Hair follicular keratinocyte (primary cell): ENCODE results near the gene COL17A1. TPM values are rescaled to one million over a fixed set of nuclear protein-coding genes. Genes with fewer than 3 reads are reported as not detected.

Source experiments
- total RNA-seq: library from RNA; depleted of rRNA; stranded (reverse); fragments of >200 nt; gene quantifications from 2 replicates; pipeline ENCODE4 v1.2.3, GENCODE V29; 2015

Gene COL17A1
- total RNA-seq, result 971 and 1,665 TPM in 2 replicates

GRCh38 chr10:104085801-104086400 lies at the start of gene COL17A1:
Gene COL17A1, minus strand, starts transcription at chr10:104085880. Its CDS starts 5,207 bp downstream, at chr10:104080673.

GRCh38 chr10:104121485-104122224 lies 36.0 kb upstream of the COL17A1 start, which contains the start of gene SFR1:
Gene SFR1, plus strand, starts transcription at chr10:104122171. Its CDS starts 13 bp downstream, at chr10:104122184.

Other genes starting within 250 kb of the COL17A1 start
- 26.0 and 58.0 TPM in 2 replicates for gene SH3PXD2A, start 230.3 kb downstream of the COL17A1 start, total RNA-seq
- 46.2 and 48.7 TPM in 2 replicates for gene STN1, start 167.7 kb downstream of the COL17A1 start, total RNA-seq
- gene SLK, start 118.7 kb downstream of the COL17A1 start, total RNA-seq, result 41.8 and 46.2 TPM in 2 replicates
- gene SFR1, start 36.3 kb upstream of the COL17A1 start, total RNA-seq, result 13.2 and 14.8 TPM in 2 replicates
- 0.11 and 0.23 TPM in 2 replicates for gene CFAP43, start 146.5 kb upstream of the COL17A1 start, total RNA-seq
- gene GSTO1, start 169.0 kb upstream of the COL17A1 start, total RNA-seq, result 331 and 358 TPM in 2 replicates
- 50.1 and 65.3 TPM in 2 replicates for gene GSTO2, start 183.3 kb upstream of the COL17A1 start, total RNA-seq